GM12891 (cell line): ENCODE data around the gene GLUD1.
A peak's percentile ranks its signal among the peaks of the same experiment; 100 is the strongest.
"Not testable (repeated sequence)": the region's sequence is repeated elsewhere in the genome, so short reads cannot be mapped to it uniquely, and the experiment has no call there.

ENCODE experiments used
- DNase-seq: peaks from one replicate; pipeline ENCODE4 v3.0.0; 2011; ENCODE audit warnings: low spot score; ENCODE audit not compliant: insufficient read length
- FAIRE-seq: peaks from 2 replicates; lab custom pipeline; 2011; peaks lifted over from hg19 to GRCh38; lab: Jason Lieb, UNC
- PAX5 ChIP-seq: IDR thresholded peaks from 2 replicates; pipeline ENCODE4 v1.6.1; 2011; ENCODE audit warnings: low read length, moderate library complexity, mild to moderate bottlenecking; ENCODE audit not compliant: insufficient read depth, severe bottlenecking
- POLR2A ChIP-seq: IDR thresholded peaks from 2 replicates; pipeline ENCODE4 v1.6.1; 2011; ENCODE audit warnings: low read depth, low read length, control low read depth
- POLR2AphosphoS5 ChIP-seq: IDR thresholded peaks from 2 replicates; pipeline ENCODE4 v1.6.1; 2011; ENCODE audit warnings: low read depth, low read length, control low read depth
- POU2F2 ChIP-seq: IDR thresholded peaks from 2 replicates; pipeline ENCODE4 v1.6.1; 2011; ENCODE audit warnings: low read depth, mild to moderate bottlenecking, control low read depth, low read length, moderate library complexity
- SPI1 ChIP-seq: IDR thresholded peaks from 2 replicates; pipeline ENCODE4 v1.6.1; 2011; ENCODE audit warnings: low read depth, low read length, control low read depth
- TAF1 ChIP-seq: IDR thresholded peaks from 2 replicates; pipeline ENCODE4 v1.6.1; 2011; ENCODE audit warnings: low read depth, low read length, control low read depth

The GLUD1 gene

DNA sequence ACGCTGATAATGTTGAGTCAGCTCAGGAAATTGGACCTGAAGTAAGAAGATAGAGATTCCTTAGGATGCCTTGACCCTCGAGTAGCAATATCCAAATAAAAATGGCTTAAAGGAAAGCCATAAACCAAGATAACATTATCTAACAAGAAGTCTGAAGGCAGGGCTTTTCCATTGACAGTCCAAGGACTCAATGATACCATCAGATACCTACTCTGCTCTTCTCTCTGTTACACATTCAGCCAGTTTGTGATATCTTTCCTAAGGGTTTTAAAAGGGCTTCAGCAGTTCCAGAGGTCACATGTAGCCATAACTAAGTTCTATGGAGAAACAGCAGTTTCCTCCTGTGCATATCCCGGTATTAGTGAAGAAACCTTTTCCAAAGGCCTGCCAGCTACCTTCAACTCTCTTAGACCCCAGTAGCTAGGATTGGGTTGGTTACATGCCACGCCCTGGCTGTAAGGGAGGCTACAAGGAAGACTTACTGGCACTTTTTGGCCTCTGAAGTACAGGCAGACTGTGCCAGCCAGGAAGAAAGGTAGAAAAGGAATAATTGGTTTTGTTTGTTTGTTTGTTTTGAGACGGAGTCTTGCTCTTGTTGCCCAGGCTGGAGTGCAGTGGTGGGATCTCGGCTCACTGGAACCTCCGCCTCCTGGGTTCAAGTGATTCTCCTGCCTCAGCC is 10.9 kb upstream of the GLUD1 start:
- DNase-seq (no peak), FAIRE-seq (no peak)
- TF ChIP-seq PAX5, result no peak
- TF ChIP-seq POU2F2, result no peak

DNA sequence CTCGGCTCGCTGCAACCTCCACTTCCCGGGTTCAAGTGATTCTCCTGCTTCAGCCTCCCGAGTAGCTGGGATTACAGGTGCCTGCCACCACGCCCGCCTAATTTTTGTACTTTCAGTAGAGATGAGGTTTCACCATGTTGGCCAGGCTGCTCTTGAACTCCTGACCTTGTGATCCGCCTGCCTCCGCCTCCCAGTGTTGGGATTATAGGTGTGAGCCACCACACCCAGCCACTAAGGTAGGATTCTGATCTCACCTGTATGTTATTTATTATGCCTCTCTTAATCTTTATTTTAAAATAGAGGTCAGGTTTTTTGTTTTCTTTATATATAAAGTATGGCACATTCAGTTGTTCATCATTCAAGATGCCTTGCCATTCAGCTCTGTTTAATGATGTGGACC is 10.1 kb upstream of the GLUD1 start:
- DNase-seq, FAIRE-seq: not testable (repeated sequence)

DNA sequence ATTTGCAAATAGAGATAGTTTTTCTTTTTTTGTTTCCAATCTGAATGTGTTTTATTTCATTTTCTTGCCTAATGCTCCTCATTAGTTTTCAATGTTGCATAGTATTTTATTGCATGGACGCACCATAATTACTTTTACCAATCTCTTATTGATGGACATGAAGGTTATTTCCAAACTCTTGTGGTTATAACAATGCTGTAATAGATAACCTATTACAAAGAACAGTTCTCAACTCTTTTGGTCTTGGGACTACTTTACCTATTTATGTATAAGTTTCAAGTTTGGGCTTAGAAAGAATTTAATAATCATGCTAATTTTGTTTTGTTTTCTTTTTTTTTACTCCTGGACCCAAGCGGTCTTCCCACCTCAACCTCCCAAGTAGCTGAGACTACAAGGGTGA is 7.4 kb upstream of the GLUD1 start:
- no peak for FAIRE-seq
- DNase-seq, result no peak
- TF ChIP-seq POLR2A (no peak), SPI1 (no peak), TAF1 (no peak), PAX5 (no peak), POLR2AphosphoS5 (no peak), POU2F2 (no peak)

DNA sequence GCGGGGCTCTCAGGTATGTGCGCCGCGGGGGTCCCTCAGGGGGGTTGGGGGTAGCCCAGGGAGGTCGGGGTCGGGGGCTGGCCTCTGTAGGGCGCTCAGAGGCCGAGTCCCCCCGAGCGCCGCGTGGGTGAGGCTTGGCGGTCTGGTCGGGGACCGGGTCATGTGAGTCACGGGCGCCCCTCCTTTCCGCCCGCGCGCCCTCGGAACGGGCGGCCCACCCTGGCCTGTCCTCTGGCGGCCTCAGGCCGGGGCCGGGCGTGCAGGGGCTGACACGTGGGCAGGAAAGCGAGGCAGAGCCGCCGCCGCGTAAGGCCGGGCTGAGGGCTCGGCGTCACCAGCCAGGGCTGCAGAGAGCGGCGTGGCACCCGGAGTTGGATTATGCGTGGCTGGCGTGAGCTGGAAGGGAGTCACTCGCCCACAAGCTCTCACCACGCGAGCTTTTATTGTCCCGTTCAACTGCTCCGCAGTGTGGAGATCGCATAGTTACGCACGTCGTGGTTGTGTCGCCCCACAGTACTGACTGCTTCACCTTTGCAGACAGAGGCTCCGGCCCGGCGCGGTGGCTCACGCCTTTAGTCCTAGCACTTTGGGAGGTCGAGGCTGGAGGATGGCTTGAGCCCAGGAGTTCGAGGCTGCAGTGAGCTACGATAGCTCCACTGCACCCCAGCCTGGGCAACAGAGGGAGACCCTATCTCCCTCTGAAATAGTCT is 748 bp upstream of the GLUD1 start:
- TF ChIP-seq POLR2AphosphoS5 (peak; percentile 87), POLR2A (peak; percentile 89), TAF1 (no peak; the same call in 1 of the 2 replicates), POU2F2 (peak; percentile 81), PAX5 (no peak), SPI1 (no peak)
- FAIRE-seq, result peak; percentile 89
- DNase-seq, result peak; percentile 46

DNA sequence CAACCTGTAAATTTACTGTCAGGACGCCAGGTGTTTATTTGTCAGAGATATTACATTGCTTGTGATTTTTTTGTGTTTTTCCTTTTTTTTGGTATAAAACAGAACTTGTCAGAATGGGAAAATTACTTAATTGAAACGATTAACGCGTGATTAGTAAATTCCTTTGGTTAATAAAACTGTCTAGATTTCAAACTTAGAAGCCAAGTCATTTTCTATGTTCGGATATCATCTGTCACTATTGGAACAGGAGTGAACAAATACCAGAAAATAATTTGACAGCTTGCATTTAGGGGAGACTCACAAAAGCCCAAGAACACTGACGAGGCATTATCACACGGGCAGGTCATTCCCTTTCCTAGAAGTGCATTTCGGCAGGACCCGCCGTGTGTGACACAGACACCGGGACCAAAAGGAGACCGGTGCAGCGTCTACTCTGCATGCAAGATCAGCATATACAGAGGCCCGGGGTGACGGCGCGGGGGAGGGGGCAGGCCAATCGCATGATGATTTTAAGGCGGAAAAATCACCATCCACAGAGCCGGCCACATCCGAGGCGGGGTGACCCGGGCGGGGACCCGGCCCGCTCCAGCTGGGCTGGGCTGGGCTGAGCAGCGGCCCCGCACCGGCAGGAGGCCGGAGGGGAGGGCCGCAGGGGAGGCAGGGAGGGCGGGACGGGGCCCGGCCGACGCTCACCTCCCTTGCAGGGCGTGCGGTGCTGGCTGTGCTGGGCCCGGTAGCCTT is 841 bp downstream of the GLUD1 start:
- TF ChIP-seq PAX5 (peak; percentile 12), POU2F2 (peak; percentile 74; the same call in 1 of the 2 replicates), TAF1 (no peak), SPI1 (no peak)
- peak; percentile 24 for DNase-seq
- FAIRE-seq, result peak; percentile 82

DNA sequence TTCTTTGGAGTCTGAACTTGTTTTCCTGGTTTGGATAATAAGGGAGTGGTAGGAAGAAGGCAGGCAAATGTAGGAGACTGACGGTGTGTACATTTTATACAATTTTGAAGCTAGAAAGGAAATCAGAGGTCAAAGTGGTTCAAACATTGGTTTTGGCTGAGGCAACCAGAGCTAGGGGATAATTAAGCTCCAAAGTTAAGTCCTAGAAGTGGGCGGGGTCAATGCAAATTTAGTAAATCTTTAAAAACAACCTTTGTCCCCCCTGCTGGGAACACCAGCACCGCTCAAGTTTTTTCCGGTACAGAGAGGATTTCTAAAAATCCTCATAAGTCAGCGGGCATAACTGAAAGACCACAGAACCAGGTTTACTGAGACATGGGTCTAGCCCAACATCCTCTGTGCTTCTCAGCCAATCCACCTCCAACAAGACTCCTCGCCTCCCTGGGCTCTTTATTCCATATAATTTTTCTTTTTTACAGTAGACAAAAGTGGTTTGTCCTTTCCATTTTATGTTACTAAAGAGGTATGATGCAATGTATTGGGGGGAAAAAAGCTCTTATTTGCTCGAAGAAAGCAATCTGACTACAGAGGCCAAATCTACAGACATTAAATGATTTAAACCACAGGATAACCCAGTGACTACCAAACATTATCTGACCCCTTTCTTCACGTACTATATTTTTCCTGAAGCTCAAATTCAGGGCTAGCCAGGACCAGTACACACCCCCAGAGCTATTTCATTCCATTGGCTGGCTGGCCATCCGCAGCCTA is 1.6 kb downstream of the GLUD1 start:
- TF ChIP-seq POLR2AphosphoS5 (no peak), SPI1 (no peak), POU2F2 (no peak), TAF1 (no peak), POLR2A (no peak), PAX5 (no peak)
- FAIRE-seq, result peak; percentile 78
- no peak for DNase-seq

DNA sequence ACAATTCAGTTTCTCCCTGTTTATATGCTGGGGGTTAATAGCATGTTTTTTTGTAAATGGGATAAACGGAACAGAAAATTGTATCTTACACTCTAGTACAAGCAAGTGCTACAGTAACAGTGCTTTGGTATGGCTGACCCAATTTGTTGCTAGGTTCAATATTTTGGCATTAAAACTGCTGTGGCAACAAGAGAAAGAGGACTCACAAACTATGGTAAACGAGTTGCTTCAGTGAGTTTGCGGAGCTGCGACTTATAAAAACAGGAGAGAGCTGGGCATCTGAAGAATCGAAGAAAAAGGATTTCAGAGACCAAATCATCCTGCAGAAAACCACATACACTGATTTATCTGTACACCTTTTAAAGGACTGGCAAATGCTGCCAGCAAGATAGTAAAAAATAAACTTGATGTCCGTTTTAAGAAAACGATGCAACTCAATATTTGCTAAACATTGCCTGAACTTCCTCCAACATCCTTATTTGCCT is 2.2 kb downstream of the GLUD1 start:
- FAIRE-seq, result peak; percentile 45
- no peak for DNase-seq
- TF ChIP-seq PAX5 (no peak), POU2F2 (no peak), SPI1 (no peak), POLR2AphosphoS5 (no peak), POLR2A (no peak), TAF1 (no peak)

DNA sequence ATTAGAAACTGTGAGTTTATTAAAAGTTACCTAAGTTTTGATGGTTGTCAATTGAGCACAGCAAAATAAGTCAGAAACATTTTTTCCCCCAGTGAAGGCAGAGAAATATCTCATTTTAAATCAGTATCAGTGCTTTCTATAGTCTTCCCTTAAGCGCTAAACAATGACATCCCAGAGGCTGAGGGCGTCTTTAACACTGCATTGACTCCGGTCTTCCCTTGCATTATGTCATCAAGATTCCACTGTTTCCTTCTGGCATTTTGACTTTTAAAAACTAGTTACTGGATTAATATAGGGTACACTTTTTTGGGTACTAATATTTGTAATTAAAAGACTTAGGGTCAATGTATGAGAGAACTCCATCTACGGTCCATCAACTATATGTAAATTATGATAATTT is 3.9 kb downstream of the GLUD1 start:
- DNase-seq (no peak), FAIRE-seq (no peak)
- no peak for TF ChIP-seq POU2F2
- no peak for TF ChIP-seq TAF1
- no peak for TF ChIP-seq POLR2AphosphoS5
- no peak for TF ChIP-seq SPI1
- TF ChIP-seq PAX5, result no peak
- no peak for TF ChIP-seq POLR2A

DNA sequence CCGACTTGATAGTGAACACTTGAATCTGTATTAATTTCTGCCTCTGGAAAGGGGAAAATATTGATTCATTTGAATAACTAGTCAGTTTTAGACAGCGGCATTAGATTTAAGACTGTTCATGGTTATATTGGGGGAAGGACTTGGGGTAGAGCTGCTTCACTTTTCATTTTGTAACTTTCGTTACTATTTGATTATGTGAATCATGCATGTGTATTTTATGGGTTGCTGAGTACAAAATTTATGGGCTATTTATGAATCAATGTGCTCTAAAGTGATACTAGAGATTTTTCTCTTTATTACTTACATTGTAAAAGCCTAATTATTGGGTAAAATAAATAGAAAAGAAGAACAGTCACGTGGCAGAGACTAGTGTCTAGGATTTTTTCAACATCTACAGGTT is 4.9 kb downstream of the GLUD1 start:
- TF ChIP-seq SPI1, result no peak
- TF ChIP-seq POLR2A, result no peak
- no peak for TF ChIP-seq POU2F2
- TF ChIP-seq TAF1, result no peak
- TF ChIP-seq POLR2AphosphoS5, result no peak
- no peak for TF ChIP-seq PAX5
- no peak for FAIRE-seq
- DNase-seq, result no peak
